Adrenal gland (tissue), 12 donors: ENCODE results near the gene FKBP1B. TPM values are rescaled to one million over a fixed set of nuclear protein-coding genes. Genes with fewer than 3 reads are reported as not detected.

Source experiments
- DNase-seq, 7 donors: peaks; one replicate each; pipeline ENCODE4 v3.0.0-alpha.2; 2019 to 2020
- H3K27ac ChIP-seq, 5 donors: fragments of 200-600 bp; sonication (generic) in 4 of 5; 1 replicate in 3 of 5; 2 replicates in 2 of 5; pipeline versions ENCODE4 v1.5.1 to v1.8.0; 2016 to 2020; ENCODE audit warnings: mild to moderate bottlenecking in 1 of 5
- H3K27me3 ChIP-seq: fragments of 200-600 bp; 2 replicates; pipeline ENCODE4 v1.8.0; 2021
- H3K36me3 ChIP-seq, 2 donors: fragments of 200-600 bp; replicated peaks in 1 of 2; 1 replicate in 1 of 2; 2 replicates in 1 of 2; pipeline versions ENCODE4 v1.5.1 to v1.8.0; 2018 to 2022
- H3K4me1 ChIP-seq, 2 donors: fragments of 200-600 bp; replicated peaks in 1 of 2; 1 replicate in 1 of 2; 2 replicates in 1 of 2; pipeline versions ENCODE4 v1.5.1 to v1.8.0; 2018 to 2021
- H3K4me3 ChIP-seq, 4 donors: fragments of 200-600 bp; sonication (generic) in 3 of 4; one replicate each; pipeline ENCODE4 v1.5.1; 2016 to 2018
- H3K9me3 ChIP-seq, 3 donors: fragments of 200-600 bp; sonication (generic) in 1 of 3; replicated peaks in 1 of 3; 1 replicate in 2 of 3; 2 replicates in 1 of 3; pipeline versions ENCODE4 v1.5.1 to v1.8.0; 2016 to 2021
- POLR2A ChIP-seq, 2 donors: fragments of 450-650 bp; IDR thresholded peaks; one replicate each; pipeline ENCODE4 v1.6.1; 2017; ENCODE audit warnings: antibody characterized with exemption in 2 of 2, mild to moderate bottlenecking in 2 of 2, moderate library complexity in 1 of 2
- WGBS, 4 donors: extraction: QIAGEN DNeasy Blood & Tissue Kit in 2 of 4; methylation state at CpG; one replicate each; pipeline versions ENCODE4 v1.1.5 to v1.1.7; 2013 to 2017; 5-methylcytosine and 5-hydroxymethylcytosine counted together
- intact Hi-C, 2 donors: fragments of 100-400 bp; cut with DNase I; formaldehyde crosslinking; loops; one replicate each; pipeline versions ENCODE4 v1.14.1 to v1.15.0; 2022 to 2023
- polyA plus RNA-seq, 3 donors: library from polyadenylated mRNA; stranded (reverse); fragments of 200-250 nt in 2 of 3; fragments of 350-450 nt in 1 of 3; fragmentation: Illumina TruSeq in 1 of 3; extraction: RNeasy Lipid Tissue Mini Kit (QIAGEN cat#74804) in 1 of 3; gene quantifications; one replicate each; pipeline ENCODE4 v1.2.3, GENCODE V29; 2013 to 2014
- total RNA-seq, 9 donors: library from RNA; depleted of rRNA in 4 of 9; stranded (reverse); fragments of >200 nt in 4 of 9; fragments of 120-200 nt in 1 of 9; fragmentation: NEBNext Ultra II Directional in 1 of 9; extraction: Animal tissue kit (Norgen Biotek cat#: 25700) in 1 of 9; gene quantifications; one replicate each; pipeline versions ENCODE4 v1.1.0 to v1.2.4, GENCODE V29; 2013 to 2023
- TF ChIP-seq, protein P1 (sequence below), 6 experiments: fragments of 450-650 bp in 4 of 6; fragments of 200-600 bp in 2 of 6; sonication (generic) in 1 of 6; IDR thresholded peaks; 1 replicate in 5 of 6; 2 replicates in 1 of 6; pipeline versions ENCODE4 v1.5.1 to v1.8.0; 2016 to 2021; ENCODE audit warnings: antibody characterized with exemption in 6 of 6, mild to moderate bottlenecking in 2 of 6, moderate library complexity in 1 of 6
- donor health status: healthy with polysubstance abuse.
- donor health status: Bipolar disorder and iron deficiency.
- donor health status: DM: yes; HTN: yes; CAD: no.
- donor health status: DM: no; HTN: no; CAD: no.
- donor health status: DM: no; HTN: no; CAD: no.
- donor health status: DM: yes; HTN: yes; CAD: no.

Gene FKBP1B
- total and polyA plus RNA-seq, 12 donors: 3.7 to 18.2 (median 6.4) TPM

DNA sequence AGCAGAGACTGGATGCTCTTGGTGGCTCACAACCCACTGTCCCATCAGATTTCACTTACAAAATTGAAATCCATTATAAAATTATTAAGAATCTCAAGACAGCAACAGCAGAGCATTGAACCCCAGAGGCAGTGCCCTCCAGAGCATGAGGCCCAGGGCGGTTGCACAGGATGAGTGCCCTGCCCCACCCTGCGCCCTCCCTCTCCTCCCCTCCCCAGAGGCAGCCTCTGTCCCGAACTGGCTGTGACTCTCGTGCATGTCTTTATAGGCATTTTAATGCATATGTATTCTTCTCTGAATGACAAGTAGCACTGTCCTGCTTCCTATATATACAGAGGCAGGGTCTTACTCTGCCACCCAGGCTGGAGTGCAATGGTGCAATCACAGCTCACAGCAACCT is 29.3 kb upstream of the FKBP1B start:
- intact Hi-C loops: no loop called here
- DNase-seq: no peak
- Histone ChIP-seq H3K27me3 (no peaks in the 10 kb centered on the region), H3K36me3 (no peaks in the 10 kb centered on the region), H3K27ac (no peak overlapping the region), H3K9me3 (no peaks in the 10 kb centered on the region), H3K4me3 (no peak overlapping the region), H3K4me1 (no peaks in the 10 kb centered on the region)
- 87 to 90% (median 89%) methylated on average over 4 of the region's 4 CpGs for WGBS, 4 donors
- TF ChIP-seq, protein P1, sequence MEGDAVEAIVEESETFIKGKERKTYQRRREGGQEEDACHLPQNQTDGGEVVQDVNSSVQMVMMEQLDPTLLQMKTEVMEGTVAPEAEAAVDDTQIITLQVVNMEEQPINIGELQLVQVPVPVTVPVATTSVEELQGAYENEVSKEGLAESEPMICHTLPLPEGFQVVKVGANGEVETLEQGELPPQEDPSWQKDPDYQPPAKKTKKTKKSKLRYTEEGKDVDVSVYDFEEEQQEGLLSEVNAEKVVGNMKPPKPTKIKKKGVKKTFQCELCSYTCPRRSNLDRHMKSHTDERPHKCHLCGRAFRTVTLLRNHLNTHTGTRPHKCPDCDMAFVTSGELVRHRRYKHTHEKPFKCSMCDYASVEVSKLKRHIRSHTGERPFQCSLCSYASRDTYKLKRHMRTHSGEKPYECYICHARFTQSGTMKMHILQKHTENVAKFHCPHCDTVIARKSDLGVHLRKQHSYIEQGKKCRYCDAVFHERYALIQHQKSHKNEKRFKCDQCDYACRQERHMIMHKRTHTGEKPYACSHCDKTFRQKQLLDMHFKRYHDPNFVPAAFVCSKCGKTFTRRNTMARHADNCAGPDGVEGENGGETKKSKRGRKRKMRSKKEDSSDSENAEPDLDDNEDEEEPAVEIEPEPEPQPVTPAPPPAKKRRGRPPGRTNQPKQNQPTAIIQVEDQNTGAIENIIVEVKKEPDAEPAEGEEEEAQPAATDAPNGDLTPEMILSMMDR (IDR thresholded peaks at IDR 0.05): no peak
- TF ChIP-seq POLR2A (IDR thresholded peaks at IDR 0.05): no peak

DNA sequence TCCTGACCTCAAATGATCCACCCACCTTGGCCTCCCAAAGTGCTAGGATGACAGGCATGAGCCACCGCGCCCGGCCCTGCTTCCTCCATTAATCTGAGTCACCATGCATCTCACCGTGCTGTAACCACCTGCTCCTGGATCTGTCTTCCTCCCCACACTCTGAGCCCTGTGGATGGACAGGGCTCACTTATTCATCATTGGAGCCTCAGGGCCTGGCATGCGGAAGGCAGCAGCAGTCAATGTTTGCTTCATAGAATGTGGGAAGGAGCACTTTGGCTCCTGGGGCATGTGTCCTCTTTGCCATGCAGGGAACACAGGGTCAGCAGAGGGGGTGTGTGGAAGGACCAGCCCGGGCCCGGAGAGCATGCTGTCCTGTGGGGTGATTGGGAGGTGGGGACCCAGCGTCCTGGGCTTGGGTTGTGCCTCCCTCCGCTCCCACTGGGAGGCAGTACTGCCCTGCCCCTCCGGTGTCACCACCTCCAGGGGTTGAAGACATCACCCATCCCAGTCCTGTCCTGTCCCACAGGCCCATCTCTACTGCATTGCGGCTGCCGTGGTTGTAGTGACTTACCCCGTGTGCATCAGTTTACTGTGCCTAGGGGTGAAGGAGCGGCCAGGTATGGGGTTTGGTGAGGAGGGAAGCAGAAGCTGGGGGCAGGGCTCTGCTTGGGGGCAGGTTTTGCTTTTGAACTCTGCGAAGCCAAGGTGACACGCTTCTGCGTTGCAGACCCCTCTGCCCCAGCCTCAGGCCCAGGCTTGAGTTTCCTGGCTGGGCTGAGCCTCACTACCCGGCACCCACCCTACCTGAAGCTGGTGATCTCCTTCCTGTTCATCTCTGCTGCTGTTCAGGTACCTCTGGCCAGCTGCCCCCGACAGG is 28.2 kb upstream of the FKBP1B start:
- Histone ChIP-seq H3K9me3 (no peaks in the 10 kb centered on the region), H3K4me1 (no peaks in the 10 kb centered on the region), H3K4me3 (no peak overlapping the region), H3K27ac (no peak overlapping the region), H3K36me3 (no peaks in the 10 kb centered on the region), H3K27me3 (no peaks in the 10 kb centered on the region)
- no peak for TF ChIP-seq POLR2A (IDR thresholded peaks at IDR 0.05)
- TF ChIP-seq, protein P1 (IDR thresholded peaks at IDR 0.05): peak in 3 of 6 experiments; percentile 12 to 29 (median 25)
- 83 to 92% (median 85%) methylated on average over 13 to 19 of the region's 19 CpGs for WGBS, 4 donors
- intact Hi-C loops: no loop called here
- peak in 1 of 7 donors; percentile 8 for DNase-seq

DNA sequence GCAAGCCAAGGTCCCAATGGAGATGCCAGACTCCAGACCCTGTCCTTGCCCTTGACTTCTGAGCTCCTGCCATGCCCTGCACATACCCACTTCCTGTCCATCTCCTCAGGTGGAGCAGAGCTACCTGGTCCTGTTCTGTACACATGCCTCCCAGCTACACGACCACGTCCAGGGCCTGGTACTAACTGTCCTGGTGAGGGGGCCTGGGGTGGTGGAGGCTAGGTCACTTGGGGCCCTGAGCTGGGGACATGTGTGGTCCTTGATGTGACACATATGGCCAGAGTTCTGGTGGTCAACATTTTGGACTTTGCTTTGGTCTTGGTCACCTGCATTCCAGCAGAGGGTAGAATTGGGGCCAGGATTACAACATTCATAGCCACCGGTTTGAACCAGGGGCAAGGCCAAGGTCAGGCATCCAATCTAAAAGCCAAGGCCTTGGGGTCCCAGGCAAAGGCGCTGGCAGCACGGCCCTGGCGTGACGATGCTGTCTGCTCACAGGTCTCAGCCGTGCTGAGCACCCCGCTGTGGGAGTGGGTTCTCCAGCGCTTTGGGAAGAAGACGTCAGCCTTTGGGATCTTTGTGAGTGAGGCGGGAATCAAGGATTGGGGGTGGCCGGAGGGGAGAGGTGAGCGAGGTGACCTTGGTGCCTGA is 27.1 kb upstream of the FKBP1B start:
- H3K27ac ChIP-seq: no peak overlapping the region
- WGBS, 4 donors: 80 to 88% (median 87%) methylated on average over 12 to 14 of the region's 14 CpGs
- H3K36me3 ChIP-seq: no peaks in the 10 kb centered on the region
- no peak for DNase-seq
- H3K4me3 ChIP-seq: no peak overlapping the region
- TF ChIP-seq, protein P1 (IDR thresholded peaks at IDR 0.05): no peak
- H3K9me3 ChIP-seq: no peaks in the 10 kb centered on the region
- intact Hi-C loops: no loop called here
- no peaks in the 10 kb centered on the region for H3K27me3 ChIP-seq
- no peaks in the 10 kb centered on the region for H3K4me1 ChIP-seq

DNA sequence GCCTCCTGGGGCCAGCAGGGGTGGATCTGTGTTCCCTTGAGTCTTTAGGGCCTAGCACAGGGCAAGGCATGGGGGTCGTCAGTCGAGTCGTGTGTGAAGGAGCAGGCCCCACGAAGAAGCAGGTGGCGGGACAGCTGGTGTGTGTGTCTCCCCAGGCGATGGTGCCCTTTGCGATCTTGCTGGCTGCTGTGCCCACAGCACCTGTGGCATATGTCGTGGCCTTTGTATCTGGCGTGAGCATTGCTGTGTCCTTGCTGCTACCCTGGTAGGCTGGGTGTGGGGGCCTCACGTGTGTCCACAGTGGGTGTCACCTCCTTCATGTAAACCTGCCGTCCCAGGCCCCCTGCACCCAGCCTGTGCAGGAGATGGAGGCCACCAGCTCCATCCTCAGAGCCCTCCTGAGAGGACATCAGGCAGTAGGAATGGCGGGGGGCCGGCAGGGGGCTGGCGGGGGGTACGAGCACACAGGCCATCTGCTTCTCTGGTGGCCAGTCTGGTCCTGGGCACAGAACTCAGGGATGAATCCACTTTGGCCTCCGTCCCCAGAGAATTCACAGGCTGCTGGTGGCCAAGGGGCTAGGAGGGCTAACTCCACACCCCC is 26.5 kb upstream of the FKBP1B start:
- Histone ChIP-seq H3K36me3 (no peaks in the 10 kb centered on the region), H3K9me3 (no peaks in the 10 kb centered on the region), H3K27ac (no peak overlapping the region), H3K4me1 (no peaks in the 10 kb centered on the region), H3K27me3 (no peaks in the 10 kb centered on the region), H3K4me3 (no peak overlapping the region)
- TF ChIP-seq, protein P1 (IDR thresholded peaks at IDR 0.05): no peak
- TF ChIP-seq POLR2A (IDR thresholded peaks at IDR 0.05): no peak
- 86 to 94% (median 90%) methylated on average over 7 to 16 of the region's 16 CpGs for WGBS, 4 donors
- intact Hi-C loops: no loop called here
- DNase-seq: no peak
